Measurements from ENCODE around the gene DALRD3.

The DALRD3 gene

DNA sequence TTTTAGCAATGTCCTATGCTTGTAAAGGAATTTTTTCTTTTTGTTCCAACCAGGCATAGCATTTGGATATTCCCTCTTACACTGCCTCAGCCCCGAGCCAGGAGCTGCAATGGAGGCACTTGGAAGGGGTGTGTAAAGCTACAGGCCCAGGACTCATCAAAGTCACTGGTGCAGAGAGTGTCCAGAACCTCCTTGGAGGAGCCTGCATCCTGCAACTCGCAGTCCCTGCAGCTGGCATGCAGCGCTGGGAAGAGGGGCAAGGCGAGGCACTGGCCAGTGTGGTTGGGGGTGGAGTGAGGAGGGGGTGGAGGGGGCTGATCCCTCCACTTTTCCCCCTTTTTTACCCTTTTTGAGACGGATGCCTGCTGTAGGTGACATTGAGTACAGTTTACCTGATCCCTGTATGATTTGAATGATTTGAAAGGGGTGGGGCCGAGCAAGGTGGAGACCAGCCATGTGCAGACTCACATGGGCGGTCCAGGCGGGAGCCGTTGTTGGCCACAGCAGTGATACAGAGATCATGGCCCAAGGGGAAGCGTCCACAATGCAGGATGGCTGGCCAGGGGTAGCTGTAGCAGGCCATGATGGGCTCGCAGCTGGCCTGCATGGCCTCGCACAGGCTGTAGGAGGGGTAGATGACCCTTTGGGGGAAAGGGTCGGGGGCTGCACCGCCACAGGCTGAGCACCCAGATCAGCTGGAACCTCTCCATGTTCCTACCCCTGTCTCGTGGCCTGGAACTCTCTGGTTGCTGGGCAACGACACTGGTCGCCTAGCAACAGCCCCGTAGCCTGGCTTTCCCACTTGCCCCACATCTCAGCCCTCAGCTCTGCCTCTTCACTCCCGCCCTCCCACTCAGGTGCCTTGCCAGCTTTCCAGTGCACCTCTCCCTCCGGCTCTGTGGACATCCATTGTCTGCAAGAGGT is 20.4 kb downstream of the DALRD3 start:
- peaks cover 3% of the 10 kb centered on the region for H3K4me1 ChIP-seq (ENCODE audit: control insufficient read depth, low read depth, low read length)
- no peaks in the 10 kb centered on the region for H3K9me3 ChIP-seq (ENCODE audit: control insufficient read depth, low read depth, low read length)
- no peak overlapping the region for H3K4me3 ChIP-seq (ENCODE audit: low read length)
- H3K9ac ChIP-seq (ENCODE audit: low read length): no peak overlapping the region
- H3K36me3 ChIP-seq (ENCODE audit: control insufficient read depth, low read depth, low read length): no peaks in the 10 kb centered on the region
- H3K27me3 ChIP-seq (ENCODE audit: control insufficient read depth, insufficient read depth, low read length): no peaks in the 10 kb centered on the region
- H3K27ac ChIP-seq (ENCODE audit: low read length): no peak overlapping the region

DNA sequence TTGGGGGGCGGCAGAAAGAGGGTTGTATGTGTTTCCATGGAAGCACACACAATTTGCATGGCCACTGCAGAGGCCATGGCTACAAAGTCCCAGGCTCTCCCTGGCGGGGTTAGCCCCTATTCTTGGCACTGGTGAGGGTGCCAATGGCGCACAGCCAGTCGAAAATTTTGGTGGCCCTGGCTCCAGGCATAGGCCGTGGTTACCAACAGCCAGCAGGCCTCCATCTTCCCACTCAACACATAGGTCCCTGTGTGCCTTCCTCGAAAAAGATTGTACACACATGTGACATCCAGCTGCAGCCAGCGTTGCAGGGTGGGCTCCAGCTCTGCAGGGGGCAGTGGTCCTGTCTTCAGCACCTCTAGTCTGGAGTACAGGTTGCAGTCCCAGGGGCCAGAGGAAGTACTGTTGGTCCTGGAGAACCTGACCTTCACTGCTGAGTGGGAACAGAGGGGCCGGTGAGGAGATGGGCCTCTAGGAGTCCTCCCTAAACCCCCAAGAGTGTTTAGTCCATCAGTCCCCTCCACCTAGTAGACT is 21.2 kb downstream of the DALRD3 start:
- H3K36me3 ChIP-seq (ENCODE audit: control insufficient read depth, low read depth, low read length): no peaks in the 10 kb centered on the region
- H3K4me3 ChIP-seq (ENCODE audit: low read length): no peak overlapping the region
- H3K4me1 ChIP-seq (ENCODE audit: control insufficient read depth, low read depth, low read length): peaks cover 3% of the 10 kb centered on the region
- H3K9me3 ChIP-seq (ENCODE audit: control insufficient read depth, low read depth, low read length): no peaks in the 10 kb centered on the region
- no peaks in the 10 kb centered on the region for H3K27me3 ChIP-seq (ENCODE audit: control insufficient read depth, insufficient read depth, low read length)
- H3K9ac ChIP-seq (ENCODE audit: low read length): no peak overlapping the region
- H3K27ac ChIP-seq (ENCODE audit: low read length): no peak overlapping the region

DNA sequence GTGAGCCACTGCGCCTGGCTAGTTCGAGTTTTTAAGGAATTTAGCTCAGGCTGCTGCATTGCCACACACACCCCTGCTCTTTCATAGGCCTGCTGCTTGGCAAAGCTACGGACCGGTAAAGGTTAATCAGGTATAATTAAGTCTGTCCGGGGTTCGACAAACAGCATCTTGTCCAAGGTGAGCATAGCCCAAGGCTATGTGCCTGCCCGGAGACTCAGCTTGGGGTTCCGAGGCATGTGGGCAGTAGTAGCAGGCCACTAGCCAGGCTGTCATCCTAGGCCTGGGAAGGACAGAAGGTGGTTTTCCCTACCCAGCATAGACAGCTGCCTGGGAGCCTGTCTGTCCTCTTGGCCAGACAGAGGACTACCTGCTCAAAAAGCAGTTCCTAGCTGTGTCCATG is 21.7 kb downstream of the DALRD3 start:
- no peaks in the 10 kb centered on the region for H3K9me3 ChIP-seq (ENCODE audit: control insufficient read depth, low read depth, low read length)
- no peak overlapping the region for H3K9ac ChIP-seq (ENCODE audit: low read length)
- peaks cover 4% of the 10 kb centered on the region for H3K4me1 ChIP-seq (ENCODE audit: control insufficient read depth, low read depth, low read length)

DNA sequence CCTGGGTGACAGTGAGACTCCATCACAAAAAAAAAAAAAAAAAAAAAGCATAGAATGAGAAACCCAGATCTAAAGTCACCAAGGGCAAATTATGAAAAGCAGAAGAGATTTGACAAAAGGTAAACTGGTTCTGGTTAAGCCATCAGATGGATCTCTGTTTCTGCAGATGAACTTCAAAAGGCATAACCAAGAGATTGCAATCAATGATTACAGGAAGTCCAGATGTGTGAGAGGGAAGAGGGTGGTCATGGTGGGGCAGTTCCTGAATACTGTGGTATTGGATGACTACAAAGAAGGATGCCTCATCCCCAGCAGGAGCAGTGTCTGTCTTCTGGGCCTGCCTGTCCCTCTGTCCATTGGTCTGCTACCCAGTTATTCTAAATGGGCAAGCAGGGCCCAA is 24.5 kb downstream of the DALRD3 start:
- Histone ChIP-seq H3K4me1 (ENCODE audit: control insufficient read depth, low read depth, low read length) (peaks cover 13% of the 10 kb centered on the region), H3K36me3 (ENCODE audit: control insufficient read depth, low read depth, low read length) (no peaks in the 10 kb centered on the region), H3K4me3 (ENCODE audit: low read length) (no peak overlapping the region), H3K27me3 (ENCODE audit: control insufficient read depth, insufficient read depth, low read length) (no peaks in the 10 kb centered on the region), H3K9ac (ENCODE audit: low read length) (no peak overlapping the region), H3K27ac (ENCODE audit: low read length) (no peak overlapping the region), H3K9me3 (ENCODE audit: control insufficient read depth, low read depth, low read length) (no peaks in the 10 kb centered on the region)

More for the DNA sequence above, 21.7 kb downstream of the DALRD3 start:
- Histone ChIP-seq H3K27me3 (ENCODE audit: control insufficient read depth, insufficient read depth, low read length) (no peaks in the 10 kb centered on the region), H3K36me3 (ENCODE audit: control insufficient read depth, low read depth, low read length) (no peaks in the 10 kb centered on the region), H3K4me3 (ENCODE audit: low read length) (no peak overlapping the region), H3K27ac (ENCODE audit: low read length) (no peak overlapping the region)

DNA sequence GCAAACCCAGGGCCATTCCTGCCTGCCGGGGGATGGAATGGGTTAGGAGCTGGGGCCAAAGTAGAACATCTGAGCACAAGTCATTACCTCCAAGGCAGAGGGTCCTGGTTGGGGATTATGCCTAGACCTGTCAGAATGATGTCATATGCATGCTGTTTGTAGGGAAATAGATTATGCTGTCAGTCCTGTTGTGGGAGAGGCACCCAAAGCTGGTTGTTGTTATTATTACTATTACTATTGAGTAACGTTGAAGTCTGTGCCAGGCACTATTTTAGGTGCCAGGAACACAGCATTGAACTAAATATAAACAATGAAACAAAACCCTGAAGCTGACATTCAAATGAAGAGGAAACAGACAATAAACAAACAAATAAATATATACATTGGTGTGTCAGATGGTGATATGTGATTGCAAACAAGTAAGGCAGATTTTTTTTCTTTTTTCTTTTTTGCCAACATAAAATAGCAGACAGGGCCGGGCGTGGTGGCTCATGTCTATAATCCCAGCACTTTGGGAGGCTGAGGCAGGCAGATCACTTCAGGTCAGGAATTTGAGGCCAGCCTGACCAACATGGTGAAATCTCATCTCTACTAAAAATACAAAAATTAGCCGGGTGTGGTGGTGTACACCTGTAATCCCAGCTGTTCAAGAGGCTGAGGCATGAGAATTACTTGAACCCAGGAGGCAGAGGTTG is 26.4 kb downstream of the DALRD3 start:
- Histone ChIP-seq H3K9me3 (ENCODE audit: control insufficient read depth, low read depth, low read length) (no peaks in the 10 kb centered on the region), H3K27me3 (ENCODE audit: control insufficient read depth, insufficient read depth, low read length) (no peaks in the 10 kb centered on the region), H3K36me3 (ENCODE audit: control insufficient read depth, low read depth, low read length) (no peaks in the 10 kb centered on the region), H3K9ac (ENCODE audit: low read length) (no peak overlapping the region), H3K4me3 (ENCODE audit: low read length) (peak overlapping the region; percentile 92), H3K4me1 (ENCODE audit: control insufficient read depth, low read depth, low read length) (peaks cover 13% of the 10 kb centered on the region), H3K27ac (ENCODE audit: low read length) (no peak overlapping the region)

DNA sequence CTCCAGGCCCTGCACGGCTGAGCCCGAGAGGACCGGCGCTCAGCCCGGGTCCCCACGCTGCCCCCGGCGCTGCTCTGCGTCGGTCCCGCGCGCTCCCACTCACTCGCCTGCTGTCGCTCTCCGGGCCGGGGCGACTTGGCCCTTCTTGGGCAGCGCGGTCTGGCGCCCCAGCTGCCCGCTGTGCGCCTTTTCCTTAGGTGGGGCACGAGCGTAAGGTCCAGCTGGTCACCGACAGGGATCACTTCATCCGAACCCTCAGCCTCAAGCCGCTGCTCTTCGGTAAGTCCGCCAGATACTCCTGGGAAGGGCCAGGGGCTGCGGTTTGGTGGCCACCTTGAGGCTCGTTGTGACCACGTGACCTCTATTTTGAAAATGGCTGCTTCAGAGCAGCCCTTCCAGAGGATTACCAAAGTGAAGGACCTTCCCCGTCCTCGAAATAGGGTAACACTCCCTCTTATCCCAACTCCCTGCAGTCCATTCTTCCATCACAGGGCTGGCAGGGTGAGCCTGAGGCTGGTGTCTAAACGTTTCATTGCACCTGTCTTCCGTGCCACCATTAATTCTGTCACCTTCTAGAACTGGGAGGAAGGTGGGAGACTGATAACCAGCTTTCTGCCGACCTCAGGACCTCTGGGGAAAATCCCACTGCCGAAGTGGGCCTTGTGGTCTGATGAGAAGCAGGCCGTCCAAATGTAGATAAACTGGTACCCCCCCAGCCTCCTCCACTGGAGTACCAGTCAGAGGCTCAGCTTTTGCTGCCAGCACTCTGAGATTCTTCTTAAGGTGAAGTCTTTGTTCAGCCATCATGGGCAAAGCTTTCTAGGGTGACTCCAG is 27.5 kb downstream of the DALRD3 start:
- peak overlapping the region; percentile 92 for H3K4me3 ChIP-seq (ENCODE audit: low read length)
- peaks cover 13% of the 10 kb centered on the region for H3K4me1 ChIP-seq (ENCODE audit: control insufficient read depth, low read depth, low read length)
- H3K36me3 ChIP-seq (ENCODE audit: control insufficient read depth, low read depth, low read length): peaks cover 10% of the 10 kb centered on the region
- H3K27me3 ChIP-seq (ENCODE audit: control insufficient read depth, insufficient read depth, low read length): no peaks in the 10 kb centered on the region
- no peaks in the 10 kb centered on the region for H3K9me3 ChIP-seq (ENCODE audit: control insufficient read depth, low read depth, low read length)
- peak overlapping the region; percentile 4 for H3K27ac ChIP-seq (ENCODE audit: low read length)
- peak overlapping the region; percentile 77 for H3K9ac ChIP-seq (ENCODE audit: low read length)

DNA sequence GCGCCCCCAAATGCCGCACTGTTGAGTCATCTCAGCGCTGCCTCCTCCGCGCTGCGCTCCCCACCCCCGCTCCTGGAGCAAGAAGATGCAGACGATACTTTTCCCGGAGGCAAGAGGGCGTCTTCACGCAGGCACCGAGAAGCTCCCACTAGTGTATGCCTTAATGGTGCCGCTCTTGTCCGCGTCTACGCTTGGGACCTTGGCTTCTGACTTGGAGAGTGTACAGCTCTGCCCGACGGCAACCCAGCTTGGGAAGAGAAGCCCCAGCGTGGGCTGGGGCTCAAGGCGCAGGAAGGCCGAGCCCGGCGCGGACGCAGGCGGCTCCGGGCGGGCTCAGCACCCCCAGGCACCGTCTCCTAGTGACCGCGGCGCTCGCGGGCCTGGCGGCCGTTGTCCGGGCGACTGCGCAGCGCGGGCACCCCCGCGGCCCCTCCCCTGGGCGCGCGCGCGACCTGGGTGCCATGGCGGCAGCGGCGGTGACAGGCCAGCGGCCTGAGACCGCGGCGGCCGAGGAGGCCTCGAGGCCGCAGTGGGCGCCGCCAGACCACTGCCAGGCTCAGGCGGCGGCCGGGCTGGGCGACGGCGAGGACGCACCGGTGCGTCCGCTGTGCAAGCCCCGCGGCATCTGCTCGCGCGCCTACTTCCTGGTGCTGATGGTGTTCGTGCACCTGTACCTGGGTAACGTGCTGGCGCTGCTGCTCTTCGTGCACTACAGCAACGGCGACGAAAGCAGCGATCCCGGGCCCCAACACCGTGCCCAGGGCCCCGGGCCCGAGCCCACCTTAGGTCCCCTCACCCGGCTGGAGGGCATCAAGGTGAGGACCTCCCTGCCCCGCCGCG is 28.4 kb downstream of the DALRD3 start, which contains the start of gene P4HTM:
P4HTM (plus strand) TSS at position 446 of the 840 bp plus-strand sequence; CDS start at position 462, 16 bp downstream.
- Histone ChIP-seq H3K36me3 (ENCODE audit: control insufficient read depth, low read depth, low read length) (peaks cover 14% of the 10 kb centered on the region), H3K9me3 (ENCODE audit: control insufficient read depth, low read depth, low read length) (no peaks in the 10 kb centered on the region), H3K9ac (ENCODE audit: low read length) (peak within 1 kb of the TSS; percentile 77), H3K27ac (ENCODE audit: low read length) (peak within 1 kb of the TSS; percentile 51), H3K4me3 (ENCODE audit: low read length) (peak within 1 kb of the TSS; percentile 92), H3K4me1 (ENCODE audit: control insufficient read depth, low read depth, low read length) (peaks cover 13% of the 10 kb centered on the region), H3K27me3 (ENCODE audit: control insufficient read depth, insufficient read depth, low read length) (no peaks in the 10 kb centered on the region)

DNA sequence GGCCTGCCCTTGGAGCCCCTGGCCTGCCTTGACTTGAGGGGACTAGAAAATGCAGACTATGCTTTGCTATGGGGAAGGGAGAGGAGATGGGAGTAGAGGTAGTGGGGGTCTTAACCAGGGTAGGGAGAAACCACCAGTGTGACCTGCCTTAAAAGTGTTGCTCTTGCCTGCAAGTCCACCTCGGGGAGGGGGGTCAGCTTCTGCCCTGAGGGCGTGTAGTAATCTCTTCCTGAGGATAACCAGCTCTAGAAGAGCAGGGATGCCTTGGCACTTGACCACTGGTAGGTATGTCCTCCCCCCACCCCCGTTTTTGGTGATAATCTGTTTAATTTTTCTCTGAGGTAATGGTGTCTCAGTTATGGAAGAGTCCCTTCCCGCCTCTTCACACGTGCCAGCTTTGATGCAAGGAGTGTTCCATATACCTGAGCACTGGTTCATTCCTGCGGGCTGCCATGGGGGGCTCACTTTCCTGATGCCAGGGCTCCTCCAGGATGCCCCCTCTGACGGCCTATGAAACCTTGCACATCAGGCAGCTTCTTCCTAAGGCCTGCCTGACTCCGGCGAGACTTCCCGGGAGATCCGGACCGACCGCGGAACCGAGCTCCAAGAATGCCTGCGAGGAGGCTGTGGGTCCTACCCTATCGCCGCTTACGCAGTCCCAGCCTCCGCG is 29.1 kb downstream of the DALRD3 start:
- peak overlapping the region; percentile 51 for H3K27ac ChIP-seq (ENCODE audit: low read length)
- H3K9ac ChIP-seq (ENCODE audit: low read length): peak overlapping the region; percentile 77
- H3K4me1 ChIP-seq (ENCODE audit: control insufficient read depth, low read depth, low read length): peaks cover 13% of the 10 kb centered on the region
- H3K36me3 ChIP-seq (ENCODE audit: control insufficient read depth, low read depth, low read length): peaks cover 21% of the 10 kb centered on the region
- peak overlapping the region; percentile 92 for H3K4me3 ChIP-seq (ENCODE audit: low read length)
- no peaks in the 10 kb centered on the region for H3K9me3 ChIP-seq (ENCODE audit: control insufficient read depth, low read depth, low read length)
- no peaks in the 10 kb centered on the region for H3K27me3 ChIP-seq (ENCODE audit: control insufficient read depth, insufficient read depth, low read length)

DNA sequence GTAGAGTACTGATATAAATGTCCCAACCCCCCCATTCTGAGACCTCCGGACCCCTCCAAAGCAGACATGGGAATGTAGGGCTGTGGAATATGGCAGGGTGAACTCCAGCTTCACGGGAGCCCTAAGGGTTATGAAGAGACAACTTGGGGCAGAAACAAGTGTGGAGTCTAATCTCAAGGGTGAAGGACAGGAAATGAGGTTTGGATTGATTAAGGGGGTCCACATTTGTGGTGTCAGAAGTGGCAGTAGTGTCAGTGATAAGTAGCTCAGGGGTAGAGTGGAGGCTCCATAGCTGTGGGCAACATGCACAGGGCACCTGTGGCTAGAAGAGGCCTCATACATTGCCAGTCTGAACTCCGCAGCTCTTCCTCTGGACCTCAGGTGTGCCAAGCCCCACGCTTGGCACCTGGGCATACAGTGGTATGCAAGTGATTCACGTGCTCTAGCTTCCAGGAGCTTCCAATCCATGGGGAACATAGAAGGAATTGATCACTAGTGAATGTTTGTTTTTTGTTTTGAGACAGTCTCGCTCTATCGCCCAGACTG is 32.5 kb downstream of the DALRD3 start:
- Histone ChIP-seq H3K4me3 (ENCODE audit: low read length) (no peak overlapping the region), H3K27me3 (ENCODE audit: control insufficient read depth, insufficient read depth, low read length) (no peaks in the 10 kb centered on the region), H3K27ac (ENCODE audit: low read length) (no peak overlapping the region), H3K9ac (ENCODE audit: low read length) (no peak overlapping the region), H3K4me1 (ENCODE audit: control insufficient read depth, low read depth, low read length) (peaks cover 5% of the 10 kb centered on the region), H3K9me3 (ENCODE audit: control insufficient read depth, low read depth, low read length) (no peaks in the 10 kb centered on the region), H3K36me3 (ENCODE audit: control insufficient read depth, low read depth, low read length) (peaks cover 46% of the 10 kb centered on the region)

DNA sequence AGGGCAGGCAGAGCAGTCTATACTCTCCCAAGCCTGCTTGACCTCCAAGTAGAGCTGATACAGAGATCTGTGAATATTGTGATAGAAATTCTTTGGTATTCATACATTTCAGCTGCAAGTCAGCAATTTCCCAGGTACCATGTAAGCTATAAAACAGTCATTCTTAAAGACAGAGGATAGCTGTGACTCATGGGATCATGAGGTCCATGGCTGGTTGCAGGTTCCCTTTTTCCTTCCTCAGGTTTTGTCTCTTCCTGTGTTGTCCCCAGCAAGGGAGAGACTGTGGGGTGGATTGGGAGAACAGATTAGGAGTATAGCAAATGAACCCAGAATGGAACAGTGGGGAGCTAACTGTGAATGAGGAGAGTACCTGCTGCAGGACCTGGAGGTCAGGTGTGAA is 33.7 kb downstream of the DALRD3 start:
- no peaks in the 10 kb centered on the region for H3K27me3 ChIP-seq (ENCODE audit: control insufficient read depth, insufficient read depth, low read length)
- no peak overlapping the region for H3K27ac ChIP-seq (ENCODE audit: low read length)
- H3K9ac ChIP-seq (ENCODE audit: low read length): no peak overlapping the region
- H3K4me1 ChIP-seq (ENCODE audit: control insufficient read depth, low read depth, low read length): peaks cover 4% of the 10 kb centered on the region
- no peak overlapping the region for H3K4me3 ChIP-seq (ENCODE audit: low read length)
- peaks cover 55% of the 10 kb centered on the region for H3K36me3 ChIP-seq (ENCODE audit: control insufficient read depth, low read depth, low read length)
- H3K9me3 ChIP-seq (ENCODE audit: control insufficient read depth, low read depth, low read length): no peaks in the 10 kb centered on the region

Measured in iPS-18a (cell line).